Ramos (cell line): ENCODE data around the gene PRKD2.
"Not testable (repeated sequence)": the region's sequence is repeated elsewhere in the genome, so short reads cannot be mapped to it uniquely, and the experiment has no call there.

Experiments
- in situ Hi-C: fragments of 300-500 bp; cut with MboI; formaldehyde crosslinking; loops from one replicate; pipeline ENCODE4 v1.14.3; 2022; ENCODE audit warnings: low sequenced_read_pairs; ENCODE audit not compliant: unreplicated experiment

Gene PRKD2

GRCh38 chr19:46717034-46717715 lies at the start of gene PRKD2:
TSS of gene PRKD2 (minus strand) at chr19:46717114. CDS start at chr19:46716370, 744 bp downstream.
- in situ Hi-C loops, result no loop called here

- in situ Hi-C loops, result no loop called here
Measured at GRCh38 chr19:46764817-46765291, 47.9 kb upstream of the PRKD2 start.

- in situ Hi-C loops, result no loop called here
Measured at GRCh38 chr19:46762245-46762890, 45.5 kb upstream of the PRKD2 start.

- in situ Hi-C loops, result no loop called here
Measured at GRCh38 chr19:46761418-46761831, 44.5 kb upstream of the PRKD2 start.

- in situ Hi-C loops, result not testable (repeated sequence)
Measured at GRCh38 chr19:46760897-46761296, 44.0 kb upstream of the PRKD2 start.

GRCh38 chr19:46760363-46760762 lies 43.4 kb upstream of the PRKD2 start:
- in situ Hi-C loops, result no loop called here

GRCh38 chr19:46759817-46760333 lies 43.0 kb upstream of the PRKD2 start:
- in situ Hi-C loops, result no loop called here

- in situ Hi-C loops, result no loop called here
Measured at GRCh38 chr19:46759206-46759605, 42.3 kb upstream of the PRKD2 start.

GRCh38 chr19:46756544-46756888 lies 39.6 kb upstream of the PRKD2 start:
- in situ Hi-C loops, result no loop called here

GRCh38 chr19:46755853-46756543 lies 39.1 kb upstream of the PRKD2 start:
- in situ Hi-C loops, result no loop called here

GRCh38 chr19:46755077-46755852 lies 38.4 kb upstream of the PRKD2 start:
- in situ Hi-C loops, result no loop called here

GRCh38 chr19:46753420-46754155 lies 36.7 kb upstream of the PRKD2 start:
- in situ Hi-C loops, result loop anchor here (5.0 kb wide), 1 partner anchor 89 kb away; no protein-coding TSS in a partner anchor

GRCh38 chr19:46748325-46749109 lies 31.6 kb upstream of the PRKD2 start:
- in situ Hi-C loops, result no loop called here

- in situ Hi-C loops, result no loop called here
Measured at GRCh38 chr19:46746281-46747057, 29.6 kb upstream of the PRKD2 start, which contains the start of gene STRN4. TSS of gene STRN4 (minus strand) at chr19:46746450. CDS start at chr19:46746430, 20 bp downstream.

GRCh38 chr19:46745521-46746280 lies 28.8 kb upstream of the PRKD2 start, which contains the start of gene FKRP:
TSS of gene FKRP (plus strand) at chr19:46746057. CDS start at chr19:46755451, 9,394 bp downstream.
- in situ Hi-C loops, result no loop called here

GRCh38 chr19:46745030-46745429 lies 28.1 kb upstream of the PRKD2 start:
- in situ Hi-C loops, result no loop called here
